HG03108 (cell line): Measurements from ENCODE around the gene CYTL1.

ENCODE experiments used
- ATAC-seq: cut with Tn5 transposase; IDR thresholded peaks from one replicate; pipeline ENCODE4 v1.9.1; 2021; ENCODE audit warnings: moderate library complexity; ENCODE audit not compliant: unreplicated experiment

The CYTL1 gene

GRCh38 chr4:4971796-4972195 is 47.5 kb downstream of the CYTL1 start:
- ATAC-seq: no peak

- no peak for ATAC-seq
These were observed 50.0 kb downstream of the CYTL1 start for GRCh38 chr4:4969298-4969697.

- no peak for ATAC-seq
These were observed 51.0 kb downstream of the CYTL1 start for GRCh38 chr4:4968161-4968725.
